BE2C (cell line): ENCODE measurements around the gene TAF1A.

Source experiments
- DNase-seq: peaks from one replicate; pipeline ENCODE4 v3.0.0-alpha.2; 2020
- H3K27me3 ChIP-seq: fragments of 250-450 bp; sonication (Bioruptor Pico); 2 replicates; pipeline ENCODE4 v1.5.1; 2020; ENCODE audit warnings: mild to moderate bottlenecking
- H3K36me3 ChIP-seq: fragments of 250-450 bp; sonication (Bioruptor Pico); 2 replicates; pipeline ENCODE4 v1.5.1; 2020; ENCODE audit warnings: mild to moderate bottlenecking
- H3K4me1 ChIP-seq: fragments of 250-450 bp; sonication (Bioruptor Pico); 2 replicates; pipeline ENCODE4 v1.5.1; 2020
- H3K4me3 ChIP-seq: 2 replicates; pipeline ENCODE4 v1.5.1; 2011; ENCODE audit warnings: low read depth, low read length
- H3K9me3 ChIP-seq: fragments of 250-450 bp; sonication (Bioruptor Pico); 2 replicates; pipeline ENCODE4 v1.5.1; 2020
- CTCF ChIP-seq: IDR thresholded peaks from 2 replicates; pipeline ENCODE4 v1.5.1; 2012; ENCODE audit warnings: mild to moderate bottlenecking, low read depth, low read length

The TAF1A gene

GRCh38 chr1:222588135-222588534 is 1.6 kb downstream of the TAF1A start:
- Histone ChIP-seq H3K27me3 (no peaks in the 10 kb centered on the region), H3K9me3 (no peaks in the 10 kb centered on the region), H3K4me3 (no peak overlapping the region), H3K36me3 (peaks cover 11% of the 10 kb centered on the region), H3K4me1 (no peaks in the 10 kb centered on the region)
- DNase-seq, result no peak
- TF ChIP-seq CTCF, result no peak

- no peaks in the 10 kb centered on the region for H3K9me3 ChIP-seq
- H3K4me1 ChIP-seq, result no peaks in the 10 kb centered on the region
- H3K4me3 ChIP-seq, result no peak overlapping the region
- no peaks in the 10 kb centered on the region for H3K27me3 ChIP-seq
- peaks cover 22% of the 10 kb centered on the region for H3K36me3 ChIP-seq
- DNase-seq, result no peak
- no peak for TF ChIP-seq CTCF
These were observed 2.9 kb downstream of the TAF1A start for GRCh38 chr1:222586842-222587241.

GRCh38 chr1:222583079-222583478 is 6.7 kb downstream of the TAF1A start:
- Histone ChIP-seq H3K36me3 (peaks cover 22% of the 10 kb centered on the region), H3K4me3 (no peak overlapping the region), H3K27me3 (no peaks in the 10 kb centered on the region), H3K9me3 (no peaks in the 10 kb centered on the region), H3K4me1 (no peaks in the 10 kb centered on the region)
- TF ChIP-seq CTCF, result no peak
- DNase-seq, result no peak

- Histone ChIP-seq H3K4me1 (no peaks in the 10 kb centered on the region), H3K36me3 (peaks cover 21% of the 10 kb centered on the region), H3K27me3 (no peaks in the 10 kb centered on the region), H3K9me3 (no peaks in the 10 kb centered on the region), H3K4me3 (no peak overlapping the region)
- TF ChIP-seq CTCF, result no peak
- DNase-seq, result no peak
These were observed 7.5 kb downstream of the TAF1A start for GRCh38 chr1:222582099-222582774.

- DNase-seq, result no peak
- Histone ChIP-seq H3K4me1 (no peaks in the 10 kb centered on the region), H3K36me3 (peaks cover 19% of the 10 kb centered on the region), H3K27me3 (no peaks in the 10 kb centered on the region), H3K4me3 (no peak overlapping the region), H3K9me3 (no peaks in the 10 kb centered on the region)
- TF ChIP-seq CTCF, result no peak
These were observed 10.4 kb downstream of the TAF1A start for GRCh38 chr1:222579316-222579715.

- Histone ChIP-seq H3K9me3 (no peaks in the 10 kb centered on the region), H3K36me3 (peaks cover 7% of the 10 kb centered on the region), H3K4me1 (no peaks in the 10 kb centered on the region), H3K4me3 (no peak overlapping the region), H3K27me3 (no peaks in the 10 kb centered on the region)
- DNase-seq, result no peak
- no peak for TF ChIP-seq CTCF
These were observed 18.9 kb downstream of the TAF1A start for GRCh38 chr1:222570837-222571236.
